Measurements from ENCODE around the gene SPNS2. TPM values are rescaled to one million over a fixed set of nuclear protein-coding genes. Genes with fewer than 3 reads are reported as not detected.

The SPNS2 gene
- total RNA-seq, 1 donor = under 0.01 TPM

- no peaks in the 10 kb centered on the region for H3K79me2 ChIP-seq (ENCODE audit: insufficient read depth, low read length)
- peaks cover 4% of the 10 kb centered on the region for H3K36me3 ChIP-seq (ENCODE audit: insufficient read depth, low read length)
- TF ChIP-seq CTCF (IDR thresholded peaks at IDR 0.05; ENCODE audit: extremely low read depth, low read depth, low read length) = no peak
- H4K20me1 ChIP-seq (ENCODE audit: insufficient read depth, low read length) = peaks cover 4% of the 10 kb centered on the region
- H3K4me2 ChIP-seq (ENCODE audit: insufficient read depth, low read length) = no peak overlapping the region
- no peaks in the 10 kb centered on the region for H3K9me3 ChIP-seq (ENCODE audit: low read depth, low read length)
- H3K27me3 ChIP-seq (ENCODE audit: insufficient read depth, low read length) = no peaks in the 10 kb centered on the region
- no peak for DNase-seq (ENCODE audit: insufficient read length, low spot score, missing footprints)
- no peak overlapping the region for H2AFZ ChIP-seq (ENCODE audit: low read length)
- no peaks in the 10 kb centered on the region for H3K4me1 ChIP-seq (ENCODE audit: insufficient read depth, low read length)
- no peak overlapping the region for H3K4me3 ChIP-seq (ENCODE audit: insufficient read depth, low read length)
- H3K27ac ChIP-seq (ENCODE audit: low read depth, low read length) = no peak overlapping the region
These were observed 34.3 kb downstream of the SPNS2 start for GRCh38 chr17:4532860-4533522.

- Histone ChIP-seq H3K4me1 (ENCODE audit: insufficient read depth, low read length) (no peaks in the 10 kb centered on the region), H3K36me3 (ENCODE audit: insufficient read depth, low read length) (peaks cover 4% of the 10 kb centered on the region), H4K20me1 (ENCODE audit: insufficient read depth, low read length) (peaks cover 4% of the 10 kb centered on the region), H3K27me3 (ENCODE audit: insufficient read depth, low read length) (no peaks in the 10 kb centered on the region), H3K9me3 (ENCODE audit: low read depth, low read length) (no peaks in the 10 kb centered on the region), H3K27ac (ENCODE audit: low read depth, low read length) (no peak overlapping the region), H3K4me2 (ENCODE audit: insufficient read depth, low read length) (no peak overlapping the region), H3K79me2 (ENCODE audit: insufficient read depth, low read length) (no peaks in the 10 kb centered on the region), H3K4me3 (ENCODE audit: insufficient read depth, low read length) (no peak overlapping the region), H2AFZ (ENCODE audit: low read length) (no peak overlapping the region)
- no peak for TF ChIP-seq CTCF (IDR thresholded peaks at IDR 0.05; ENCODE audit: extremely low read depth, low read depth, low read length)
- no peak for DNase-seq (ENCODE audit: insufficient read length, low spot score, missing footprints)
These were observed 35.1 kb downstream of the SPNS2 start for GRCh38 chr17:4533523-4534504.

GRCh38 chr17:4534515-4534914, 35.8 kb downstream of the SPNS2 start:
- no peak for TF ChIP-seq CTCF (IDR thresholded peaks at IDR 0.05; ENCODE audit: extremely low read depth, low read depth, low read length)
- Histone ChIP-seq H3K79me2 (ENCODE audit: insufficient read depth, low read length) (no peaks in the 10 kb centered on the region), H3K27ac (ENCODE audit: low read depth, low read length) (no peak overlapping the region), H3K9me3 (ENCODE audit: low read depth, low read length) (no peaks in the 10 kb centered on the region), H3K27me3 (ENCODE audit: insufficient read depth, low read length) (no peaks in the 10 kb centered on the region), H4K20me1 (ENCODE audit: insufficient read depth, low read length) (peaks cover 4% of the 10 kb centered on the region), H3K4me2 (ENCODE audit: insufficient read depth, low read length) (no peak overlapping the region), H2AFZ (ENCODE audit: low read length) (no peak overlapping the region), H3K4me1 (ENCODE audit: insufficient read depth, low read length) (no peaks in the 10 kb centered on the region), H3K4me3 (ENCODE audit: insufficient read depth, low read length) (no peak overlapping the region), H3K36me3 (ENCODE audit: insufficient read depth, low read length) (peaks cover 10% of the 10 kb centered on the region)
- no peak for DNase-seq (ENCODE audit: insufficient read length, low spot score, missing footprints)
